H9 (cell line): ENCODE data around the gene ZBED2. TPM values are rescaled to one million over a fixed set of nuclear protein-coding genes. Genes with fewer than 3 reads are reported as not detected.

Experiments
- DNase-seq: peaks from one replicate; pipeline ENCODE4 v3.0.0-alpha.2; 2017
- H2AFZ ChIP-seq: one replicate; pipeline ENCODE4 v1.6.1; 2013; ENCODE audit warnings: mild to moderate bottlenecking, low read length, control low read depth, moderate library complexity
- H2AK5ac ChIP-seq: 2 replicates; pipeline ENCODE4 v1.6.1; 2013; ENCODE audit warnings: low read length, control low read depth, mixed read lengths; ENCODE audit not compliant: insufficient read length
- H2BK120ac ChIP-seq: one replicate; pipeline ENCODE4 v1.6.1; 2013; ENCODE audit warnings: low read depth, mild to moderate bottlenecking, low read length, control low read depth, inconsistent platforms; ENCODE audit not compliant: poor library complexity, severe bottlenecking
- H2BK12ac ChIP-seq: 2 replicates; pipeline ENCODE4 v1.6.1; 2013; ENCODE audit warnings: low read length, control low read depth, mixed read lengths, low read depth; ENCODE audit not compliant: insufficient read length
- H2BK15ac ChIP-seq: 2 replicates; pipeline ENCODE4 v1.6.1; 2013; ENCODE audit warnings: low read depth, low read length, control low read depth
- H2BK20ac ChIP-seq: one replicate; pipeline ENCODE4 v1.6.1; 2013; ENCODE audit warnings: low read depth, mild to moderate bottlenecking, low read length, control low read depth, inconsistent platforms; ENCODE audit not compliant: poor library complexity, severe bottlenecking
- H2BK5ac ChIP-seq: 2 replicates; pipeline ENCODE4 v1.6.1; 2013; ENCODE audit warnings: low read length, control low read depth, mixed read lengths; ENCODE audit not compliant: insufficient read length
- H3K14ac ChIP-seq: 2 replicates; pipeline ENCODE4 v1.6.1; 2013; ENCODE audit warnings: low read length, control low read depth; ENCODE audit not compliant: insufficient read depth
- H3K18ac ChIP-seq: 2 replicates; pipeline ENCODE4 v1.6.1; 2013; ENCODE audit warnings: low read depth, mild to moderate bottlenecking, mixed read lengths, low read length, control low read depth; ENCODE audit not compliant: insufficient read length
- H3K23ac ChIP-seq: 2 replicates; pipeline ENCODE4 v1.6.1; 2013; ENCODE audit warnings: low read length, control low read depth, mixed read lengths, low read depth; ENCODE audit not compliant: insufficient read length
- H3K23me2 ChIP-seq: 2 replicates; pipeline ENCODE4 v1.6.1; 2013; ENCODE audit warnings: low read depth, mild to moderate bottlenecking, mixed read lengths, low read length, control low read depth; ENCODE audit not compliant: insufficient read length, poor library complexity, severe bottlenecking
- H3K27ac ChIP-seq: 2 replicates; pipeline ENCODE4 v1.5.1; 2013; ENCODE audit warnings: low read length, control low read depth, mixed read lengths, low read depth; ENCODE audit not compliant: insufficient read length
- H3K27me3 ChIP-seq: 2 replicates; pipeline ENCODE4 v1.6.1; 2013; ENCODE audit warnings: low read length, control low read depth, inconsistent platforms; ENCODE audit not compliant: insufficient read depth
- H3K4ac ChIP-seq: 2 replicates; pipeline ENCODE4 v1.6.1; 2013; ENCODE audit warnings: low read depth, mild to moderate bottlenecking, control low read depth, inconsistent platforms, low read length, moderate library complexity
- H3K4me1 ChIP-seq: 2 replicates; pipeline ENCODE4 v1.6.1; 2013; ENCODE audit warnings: low read length, control low read depth, inconsistent platforms; ENCODE audit not compliant: insufficient read depth
- H3K4me2 ChIP-seq: 2 replicates; pipeline ENCODE4 v1.6.1; 2013; ENCODE audit warnings: low read length, control low read depth, mixed read lengths; ENCODE audit not compliant: insufficient read length, insufficient read depth
- H3K56ac ChIP-seq: 2 replicates; pipeline ENCODE4 v1.6.1; 2013; ENCODE audit warnings: low read depth, mild to moderate bottlenecking, mixed read lengths, low read length, control low read depth; ENCODE audit not compliant: insufficient read length
- H3K79me1 ChIP-seq: 2 replicates; pipeline ENCODE4 v1.6.1; 2013; ENCODE audit warnings: low read depth, mild to moderate bottlenecking, moderate library complexity, low read length, control low read depth, inconsistent platforms; ENCODE audit not compliant: insufficient read depth, poor library complexity, severe bottlenecking
- H3K79me2 ChIP-seq: 2 replicates; pipeline ENCODE4 v1.6.1; 2013; ENCODE audit warnings: low read length, control low read depth, inconsistent platforms; ENCODE audit not compliant: insufficient read depth
- H3K9ac ChIP-seq: 2 replicates; pipeline ENCODE4 v1.6.1; 2013; ENCODE audit warnings: low read length, control low read depth, mixed read lengths; ENCODE audit not compliant: insufficient read length; ENCODE audit errors: extremely low read depth
- H3K9me3 ChIP-seq: one replicate; pipeline ENCODE4 v1.6.1; 2013; ENCODE audit warnings: low read depth, low read length, inconsistent platforms; ENCODE audit not compliant: control insufficient read depth
- H3T11ph ChIP-seq: one replicate; pipeline ENCODE4 v1.6.1; 2013; ENCODE audit warnings: mild to moderate bottlenecking, low read length, control low read depth, inconsistent platforms
- H4K20me1 ChIP-seq: one replicate; pipeline ENCODE4 v1.6.1; 2013; ENCODE audit not compliant: control insufficient read depth, insufficient read length, insufficient read depth
- H4K5ac ChIP-seq: 2 replicates; pipeline ENCODE4 v1.6.1; 2013; ENCODE audit warnings: low read depth, mild to moderate bottlenecking, mixed read lengths, low read length, control low read depth; ENCODE audit not compliant: insufficient read length
- H4K8ac ChIP-seq: replicated peaks from 2 replicates; pipeline ENCODE4 v1.6.1; 2013; ENCODE audit warnings: low read length, control low read depth, mixed read lengths, low read depth; ENCODE audit not compliant: insufficient read length
- H4K91ac ChIP-seq: 2 replicates; pipeline ENCODE4 v1.6.1; 2013; ENCODE audit warnings: low read depth, mild to moderate bottlenecking, moderate library complexity, mixed read lengths, low read length, control low read depth; ENCODE audit not compliant: insufficient read length
- H3K27ac Mint-ChIP-seq, 3 experiments: 2 replicates in 2 of 3; 3 replicates in 1 of 3; pipeline ENCODE4 v1.8.0; 2020 to 2021; ENCODE audit warnings: mixed read lengths in 3 of 3, mild to moderate bottlenecking in 1 of 3, moderate library complexity in 1 of 3
- H3K27me3 Mint-ChIP-seq: 2 replicates; pipeline ENCODE4 v1.8.0; 2021; ENCODE audit warnings: low read depth, mild to moderate bottlenecking, moderate library complexity, mixed read lengths
- H3K36me3 Mint-ChIP-seq, 3 experiments: 2 replicates in 2 of 3; 3 replicates in 1 of 3; pipeline ENCODE4 v1.8.0; 2020 to 2021; ENCODE audit warnings: low read depth in 3 of 3, mixed read lengths in 3 of 3; ENCODE audit not compliant: insufficient read depth in 1 of 3
- H3K4me1 Mint-ChIP-seq, 2 experiments: 2 replicates each; pipeline ENCODE4 v1.8.0; 2020; ENCODE audit warnings: mixed read lengths in 2 of 2
- H3K4me3 Mint-ChIP-seq, 2 experiments: 2 replicates in 1 of 2; 3 replicates in 1 of 2; pipeline ENCODE4 v1.8.0; 2020 to 2021; ENCODE audit warnings: mild to moderate bottlenecking in 2 of 2, mixed read lengths in 2 of 2, moderate library complexity in 1 of 2
- H3K9me3 Mint-ChIP-seq, 2 experiments: 2 replicates in 1 of 2; 3 replicates in 1 of 2; pipeline ENCODE4 v1.8.0; 2020; ENCODE audit warnings: mild to moderate bottlenecking in 2 of 2, mixed read lengths in 2 of 2, moderate library complexity in 1 of 2
- CTCF ChIP-seq: fragments of 200-600 bp; sonication (generic); conservative IDR thresholded peaks from 3 replicates; pipeline ENCODE4 v1.8.0; 2021; ENCODE audit warnings: antibody characterized with exemption, mild to moderate bottlenecking
- total RNA-seq: library from RNA; stranded (reverse); gene quantifications from 2 replicates; pipeline ENCODE4 v1.2.1, GENCODE V29; 2021

ZBED2 gene
- total RNA-seq, 1 experiment from 2014 or later, result not detected

GRCh38 chr3:111618945-111619344 is 23.8 kb upstream of the ZBED2 start:
- Mint-ChIP-seq H3K36me3 (peaks cover 0 to 9% (median 3%) of the 10 kb centered on the region in 3 experiments; a peak in 5 of 7 replicates), H3K4me3 (no peak overlapping the region), H3K4me1 (no peaks in the 10 kb centered on the region), H3K27me3 (no peaks in the 10 kb centered on the region), H3K9me3 (peaks cover 11 to 16% of the 10 kb centered on the region in 2 experiments), H3K27ac (no peak overlapping the region)
- H2BK5ac ChIP-seq, result no peak overlapping the region
- no peak overlapping the region for H2AFZ ChIP-seq
- H3K79me2 ChIP-seq, result no peaks in the 10 kb centered on the region
- no peak overlapping the region for H3K23ac ChIP-seq
- no peaks in the 10 kb centered on the region for H3K4me1 ChIP-seq
- H4K8ac ChIP-seq, result no peak overlapping the region
- no peak overlapping the region for H3K56ac ChIP-seq
- no peak overlapping the region for H3K27ac ChIP-seq
- H3K14ac ChIP-seq, result no peak overlapping the region
- no peaks in the 10 kb centered on the region for H3K9me3 ChIP-seq
- H4K5ac ChIP-seq, result no peak overlapping the region
- no peak overlapping the region for H2BK12ac ChIP-seq
- H3K79me1 ChIP-seq, result no peaks in the 10 kb centered on the region
- no peaks in the 10 kb centered on the region for H3K23me2 ChIP-seq
- no peaks in the 10 kb centered on the region for H4K20me1 ChIP-seq
- no peak overlapping the region for H2BK15ac ChIP-seq
- H3K9ac ChIP-seq, result no peak overlapping the region
- no peak overlapping the region for H3T11ph ChIP-seq
- no peak for TF ChIP-seq CTCF
- no peaks in the 10 kb centered on the region for H3K27me3 ChIP-seq
- no peak overlapping the region for H2AK5ac ChIP-seq
- no peak overlapping the region for H2BK20ac ChIP-seq
- no peak overlapping the region for H3K18ac ChIP-seq
- no peak for DNase-seq
- no peak overlapping the region for H2BK120ac ChIP-seq
- no peak overlapping the region for H3K4me2 ChIP-seq
- no peak overlapping the region for H4K91ac ChIP-seq
- H3K4ac ChIP-seq, result no peak overlapping the region
